Mucosa of gallbladder (tissue), 1 donor: ENCODE results near the gene INSYN2B. TPM values are rescaled to one million over a fixed set of nuclear protein-coding genes. Genes with fewer than 3 reads are reported as not detected.

Source experiments
- DNase-seq: peaks from one replicate; pipeline ENCODE4 v3.0.0-alpha.2; 2020; ENCODE audit warnings: low spot score
- total RNA-seq: library from RNA; stranded (reverse); gene quantifications from one replicate; pipeline ENCODE4 v1.2.1, GENCODE V29; 2021
- donor health status: DM: no; HTN: no; CAD: no.

Gene INSYN2B
- total RNA-seq, 1 donor from 2014 or later = 0.46 TPM

DNA sequence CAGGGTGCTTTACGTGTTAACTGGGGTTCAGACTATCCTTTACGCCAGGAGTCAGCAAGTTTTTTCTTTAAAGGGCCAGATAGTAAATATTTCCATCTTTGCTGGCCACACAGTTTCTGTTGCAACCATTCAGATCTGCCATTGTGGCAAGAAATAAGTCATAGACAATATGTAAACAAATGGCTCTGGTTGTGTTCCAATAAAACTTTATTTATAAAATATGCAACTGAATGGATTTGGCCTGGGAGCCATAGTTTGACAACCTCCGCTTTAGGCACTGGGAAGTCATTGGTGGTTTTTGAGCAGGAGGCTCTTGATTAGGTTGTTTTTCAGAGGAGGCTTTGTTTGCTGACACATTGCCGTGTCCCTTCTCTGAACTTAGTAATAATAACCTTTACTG is 90.7 kb downstream of the INSYN2B start:
- DNase-seq = no peak

DNA sequence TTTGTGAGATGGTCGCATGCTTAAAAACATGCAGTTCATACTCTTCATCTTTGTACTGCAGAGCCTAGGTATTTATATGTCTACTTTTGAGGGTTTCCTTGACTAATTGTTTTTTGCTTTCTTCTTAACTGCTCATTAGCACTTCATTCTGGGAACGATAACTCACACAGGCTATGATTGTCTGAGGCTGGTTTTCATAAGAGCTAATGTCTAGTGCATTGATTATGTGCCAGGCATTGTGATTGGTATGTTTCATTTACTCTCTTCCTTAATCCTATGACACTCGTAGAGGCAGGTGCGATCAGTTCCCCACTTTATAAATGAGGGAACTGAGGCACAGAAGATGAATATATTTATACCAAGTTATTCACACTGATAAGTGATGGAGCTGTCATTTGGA is 93.6 kb downstream of the INSYN2B start:
- no peak for DNase-seq

DNA sequence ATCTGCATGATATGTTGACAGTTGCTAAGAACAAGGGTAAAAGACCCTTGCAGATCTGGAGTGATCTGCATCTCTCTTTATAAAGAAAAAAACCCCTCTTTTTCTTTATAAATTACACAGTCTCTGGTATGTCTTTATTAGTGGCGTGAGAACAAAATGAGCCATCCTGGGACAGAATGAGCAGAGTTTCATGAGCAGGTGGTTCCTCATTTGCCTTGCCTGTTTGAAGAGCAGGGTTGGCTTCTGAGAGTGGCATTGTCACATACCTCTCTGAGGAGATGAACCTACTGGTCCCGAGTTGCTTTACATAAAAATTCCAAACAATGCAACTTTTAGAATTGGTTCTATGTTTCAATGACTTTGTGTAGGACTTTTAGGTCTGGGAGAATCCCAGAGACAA is 94.3 kb downstream of the INSYN2B start:
- DNase-seq = no peak

DNA sequence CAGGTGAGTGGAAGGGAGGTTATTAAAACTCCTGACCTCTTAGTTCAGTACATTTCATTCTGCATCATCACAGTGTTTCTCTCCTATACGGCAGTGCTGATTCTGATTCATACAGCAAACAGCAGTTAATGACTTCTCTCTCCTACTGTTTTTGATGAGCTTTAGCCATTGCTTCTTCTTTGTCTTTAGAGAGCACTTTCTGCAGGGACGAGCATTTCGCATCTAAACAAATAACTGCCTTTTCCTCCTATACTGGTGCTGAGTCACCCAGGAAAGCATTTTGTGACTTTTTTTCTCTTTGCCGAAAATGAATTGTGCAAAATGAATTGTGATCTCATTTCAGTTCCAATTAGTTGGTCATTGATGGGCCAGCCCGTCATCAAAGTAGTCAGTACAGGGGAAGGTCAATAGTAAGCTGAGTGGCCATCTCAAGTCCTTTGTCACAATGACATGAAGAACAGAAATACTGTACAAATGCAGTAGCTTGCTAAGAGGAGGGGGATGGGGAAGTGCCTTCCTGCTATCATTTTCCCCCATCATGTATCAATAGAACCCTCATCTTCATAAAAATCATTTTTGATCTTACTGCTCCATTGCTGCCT is 98.5 kb downstream of the INSYN2B start:
- no peak for DNase-seq

DNA sequence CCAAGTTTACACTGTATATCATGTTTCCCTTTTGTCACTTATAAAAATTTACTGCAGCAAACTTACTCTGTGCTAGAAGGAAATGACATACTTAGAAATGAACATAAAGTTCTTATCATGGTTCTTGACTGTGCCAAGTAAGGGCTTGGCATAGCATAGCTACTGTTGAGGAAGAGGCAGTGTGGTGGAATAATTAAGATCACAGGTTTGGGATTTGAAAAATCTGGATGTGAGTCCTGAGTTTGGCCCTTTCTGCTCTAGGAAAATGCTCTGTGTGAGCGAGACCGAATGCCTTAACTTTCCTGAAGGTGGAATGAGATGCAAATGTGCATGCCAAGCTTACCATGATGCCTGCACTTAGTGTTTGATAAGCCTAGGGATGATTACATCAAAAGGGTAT is 99.5 kb downstream of the INSYN2B start:
- DNase-seq = no peak

DNA sequence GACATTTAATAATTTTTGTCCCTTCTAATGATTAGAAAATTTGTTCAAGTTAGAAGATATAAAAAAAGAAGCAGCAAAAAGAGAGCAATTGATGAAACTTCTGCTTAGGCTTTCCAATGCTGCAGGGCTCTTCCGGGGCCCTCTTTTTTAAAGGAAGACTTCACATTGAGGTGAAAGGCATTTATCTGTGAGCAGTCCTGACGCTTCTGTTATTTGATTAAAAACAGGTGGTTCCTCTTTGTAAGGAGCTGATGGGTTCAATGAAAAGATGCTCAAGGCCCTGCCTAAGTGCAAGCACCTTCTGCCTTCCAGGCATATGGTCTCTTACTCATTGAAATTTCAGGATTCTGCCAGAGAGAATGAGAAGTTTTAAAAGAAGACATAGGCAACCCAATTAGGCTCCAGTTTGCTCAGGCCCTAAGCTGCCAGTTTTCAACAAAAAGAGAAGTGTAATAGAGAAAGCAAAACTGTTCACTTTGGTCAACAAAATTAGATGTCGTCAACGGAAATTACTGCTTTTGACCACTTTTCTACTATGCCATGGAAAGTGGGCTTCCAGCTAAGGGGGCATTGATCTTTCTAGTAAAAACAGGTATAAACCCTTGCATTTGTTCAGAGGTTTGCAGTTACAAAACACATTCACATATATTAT is 100.2 kb downstream of the INSYN2B start:
- no peak for DNase-seq

DNA sequence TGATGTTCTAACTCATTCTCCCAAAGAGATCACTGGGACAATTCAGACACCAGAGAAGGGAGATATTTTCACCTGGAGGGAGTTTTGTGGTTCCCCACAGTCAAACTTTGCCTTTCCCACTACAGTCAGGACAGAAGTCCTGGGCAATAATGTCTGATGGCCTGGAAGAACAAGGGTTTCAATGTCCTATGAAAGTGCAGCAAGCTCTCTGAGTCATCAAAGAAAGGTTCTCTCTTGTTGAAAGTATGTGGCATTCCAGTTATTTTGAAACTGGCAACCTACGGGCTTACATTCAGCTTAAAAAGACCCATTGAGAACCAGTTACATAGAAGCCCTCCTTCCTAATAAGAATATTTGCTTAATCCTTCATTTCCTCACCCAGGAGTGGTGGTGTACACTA is 103.9 kb downstream of the INSYN2B start:
- no peak for DNase-seq

DNA sequence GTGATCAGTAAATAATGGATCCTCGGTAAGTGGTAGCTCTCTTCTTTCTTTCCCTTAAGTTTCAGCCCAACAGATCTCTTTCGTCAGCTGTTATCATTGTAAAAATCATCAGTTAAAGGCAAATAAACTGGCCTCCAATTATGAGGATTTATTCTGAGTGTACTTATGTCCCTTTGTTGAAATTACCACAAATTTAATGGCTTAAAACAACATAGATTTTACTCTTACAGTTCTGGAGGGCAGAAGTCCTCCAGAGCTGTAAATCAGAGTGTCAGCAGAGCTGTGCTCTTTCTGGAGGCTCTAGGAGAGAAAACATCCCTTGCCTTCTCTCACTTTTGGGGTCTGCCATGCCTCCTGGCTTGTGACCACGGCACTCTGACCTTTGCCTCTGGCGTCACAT is 104.6 kb downstream of the INSYN2B start:
- no peak for DNase-seq

DNA sequence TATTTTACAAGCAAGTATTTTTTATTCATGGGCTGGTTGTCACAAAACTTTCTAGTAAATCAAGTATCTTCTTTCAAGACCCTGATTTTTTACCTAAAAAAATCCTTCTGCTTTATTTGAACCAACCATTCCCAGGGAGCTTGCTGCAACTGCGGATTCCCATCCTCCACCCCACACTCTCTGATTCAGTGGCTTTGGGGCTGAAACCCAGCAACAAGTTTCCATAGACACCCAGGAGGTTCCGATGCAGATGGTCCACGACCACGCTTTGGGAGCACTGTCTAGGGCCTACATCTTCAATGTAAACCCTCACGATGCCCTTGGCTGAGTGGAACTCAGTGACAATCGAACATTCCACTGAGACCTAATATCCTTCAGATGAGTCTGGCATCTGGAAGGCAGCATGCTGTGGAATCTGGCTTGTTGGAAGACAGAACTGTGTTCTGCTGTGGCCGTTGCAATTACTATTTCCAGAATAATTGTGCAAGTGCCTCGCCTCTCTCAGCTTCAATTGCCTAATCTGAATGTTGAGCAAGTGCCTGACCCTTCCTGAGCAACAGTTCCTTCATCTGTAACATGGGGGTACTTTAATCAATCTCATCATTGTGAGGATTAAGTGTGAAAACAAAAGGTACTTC is 105.1 kb downstream of the INSYN2B start:
- no peak for DNase-seq

DNA sequence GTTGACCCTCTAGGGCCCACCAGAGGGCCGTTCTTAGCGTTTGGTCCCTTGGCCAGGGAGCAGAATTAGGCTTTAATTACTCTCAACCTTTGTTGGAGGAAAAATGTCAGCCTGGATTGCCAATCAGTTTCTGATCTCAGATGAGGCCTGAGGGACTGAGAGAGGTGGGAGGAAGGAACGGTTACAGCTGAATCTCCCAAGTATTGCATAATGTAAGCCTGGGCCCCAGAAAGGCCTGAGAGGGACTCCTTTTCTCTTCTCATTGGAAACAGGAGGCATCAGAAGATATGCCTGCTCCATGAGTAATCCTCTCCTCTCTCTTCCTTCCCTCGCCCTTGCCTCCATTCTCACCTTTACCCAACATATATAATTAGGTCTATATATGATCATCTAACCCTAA is 105.7 kb downstream of the INSYN2B start:
- DNase-seq = no peak

DNA sequence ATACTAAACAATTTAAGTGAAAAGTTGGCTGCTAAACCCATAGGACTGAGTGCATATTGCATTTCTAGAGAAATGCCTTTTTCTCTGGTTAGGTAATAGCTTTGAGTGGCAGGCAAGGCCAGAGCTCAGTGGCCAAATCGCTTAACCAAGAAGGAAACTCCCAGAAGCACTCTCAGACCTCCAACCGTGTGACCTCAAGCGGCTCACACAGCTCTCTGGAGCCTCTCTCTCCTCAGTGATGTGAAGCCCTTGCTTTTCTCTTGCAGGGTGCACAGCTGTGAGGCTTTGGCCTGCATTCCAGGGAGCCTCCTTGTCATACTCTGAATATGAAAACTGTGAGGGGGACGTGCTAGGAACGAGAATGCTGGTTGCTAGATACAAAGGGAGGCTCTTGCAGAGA is 106.7 kb downstream of the INSYN2B start:
- no peak for DNase-seq

DNA sequence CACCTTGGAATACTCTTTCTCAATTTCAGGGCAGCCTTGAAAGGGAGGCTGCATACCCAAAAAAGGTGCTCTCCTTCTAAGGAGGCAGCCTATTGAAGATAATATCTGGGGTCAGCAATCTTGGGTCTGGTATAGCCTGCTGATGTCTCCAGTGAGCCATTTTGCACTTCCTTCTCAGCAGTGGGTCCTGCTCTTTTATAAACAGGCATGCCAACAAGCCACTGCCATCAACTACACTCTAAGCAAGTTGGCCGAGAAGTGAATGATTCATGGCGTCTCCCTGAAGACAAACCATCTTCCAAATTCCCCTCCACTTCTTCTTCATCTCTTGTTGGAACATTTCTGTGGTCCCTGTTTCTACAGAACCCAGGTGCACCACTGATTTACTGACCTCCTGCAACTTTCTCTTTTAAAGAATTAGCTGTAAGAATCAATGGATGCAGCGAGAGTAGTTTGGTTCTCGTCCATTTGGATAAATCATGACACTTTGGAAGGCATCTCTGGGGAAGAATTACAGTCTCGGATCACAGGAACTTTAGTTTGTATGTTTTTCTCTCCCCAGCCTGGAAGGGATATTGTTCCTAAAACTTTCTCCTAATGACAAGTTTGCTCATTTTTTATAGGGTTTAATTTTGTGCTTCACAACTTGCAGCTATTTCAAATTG is 108.3 kb downstream of the INSYN2B start:
- no peak for DNase-seq

DNA sequence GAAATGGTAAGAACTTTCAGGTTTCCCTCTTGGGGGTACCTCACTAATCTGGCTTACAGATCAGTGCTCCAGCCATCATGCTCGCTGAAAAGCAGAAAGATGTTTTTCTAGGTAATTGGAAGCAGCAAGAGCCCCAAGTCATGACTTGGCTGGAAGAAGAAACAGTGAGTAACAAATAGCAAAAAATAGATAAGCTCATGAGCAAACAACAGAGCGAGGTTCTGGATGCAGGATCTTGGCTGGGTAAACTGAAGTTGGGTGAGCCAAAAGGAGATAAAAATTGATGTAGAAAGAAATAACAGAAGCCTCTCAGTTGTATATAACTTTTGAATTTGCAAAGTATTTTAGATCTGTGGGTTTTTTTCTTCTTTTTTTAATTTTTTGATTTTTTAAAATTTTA is 110.1 kb downstream of the INSYN2B start:
- no peak for DNase-seq

DNA sequence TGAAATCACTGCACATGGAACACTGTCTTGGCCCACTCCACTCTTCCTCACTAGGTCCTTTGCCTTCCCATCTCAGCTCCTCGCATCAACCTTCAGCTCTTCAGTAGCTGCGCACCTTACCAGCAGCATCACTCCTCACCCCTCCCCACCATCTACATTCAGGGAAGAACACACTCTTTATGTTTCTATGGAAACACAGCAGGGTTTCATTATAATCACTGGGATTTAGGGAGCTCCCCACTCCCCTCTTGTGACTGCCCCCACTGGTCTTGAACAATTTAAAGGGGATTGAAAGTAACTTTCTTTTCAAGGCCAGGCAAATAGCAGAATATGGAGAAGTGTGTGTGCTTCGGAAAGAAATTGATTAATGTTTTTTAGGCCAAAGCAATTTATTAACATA is 111.2 kb downstream of the INSYN2B start:
- DNase-seq = no peak

DNA sequence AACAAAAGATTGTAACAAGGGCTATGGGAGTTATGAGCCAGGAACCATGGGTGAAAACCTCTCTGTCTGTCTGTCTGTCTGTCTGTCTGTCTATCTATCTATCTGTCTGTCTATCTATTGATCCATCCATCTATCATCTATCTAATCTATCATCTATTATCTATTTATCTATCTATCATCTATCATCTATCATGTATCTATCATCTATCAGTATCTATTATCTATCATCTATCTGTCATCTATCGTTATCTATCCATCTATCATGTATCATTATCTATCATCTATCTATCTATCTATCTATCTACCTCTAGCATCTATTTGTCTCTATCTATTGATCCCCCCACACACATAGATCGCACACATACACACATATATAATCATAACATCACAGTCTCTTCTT is 112.9 kb downstream of the INSYN2B start:
- DNase-seq = no peak

DNA sequence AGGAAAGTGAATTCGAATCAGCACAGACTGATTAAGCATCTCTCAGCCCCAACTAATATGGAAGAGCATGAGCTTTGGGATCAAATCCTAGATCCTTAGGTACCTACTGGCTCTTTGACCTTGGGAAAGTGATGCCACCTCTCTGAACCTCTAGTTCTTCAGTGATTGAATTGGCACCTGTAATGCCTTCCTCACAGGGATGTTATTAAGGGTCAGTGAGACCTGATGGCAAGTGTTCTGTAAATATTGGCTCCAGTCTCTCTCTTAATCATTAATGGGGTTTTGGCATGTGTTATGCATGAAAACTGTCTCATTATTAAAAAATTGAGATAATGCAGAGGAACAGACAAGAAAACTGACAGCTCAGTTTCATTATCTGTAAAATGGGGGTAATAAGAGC is 115.8 kb downstream of the INSYN2B start:
- no peak for DNase-seq

DNA sequence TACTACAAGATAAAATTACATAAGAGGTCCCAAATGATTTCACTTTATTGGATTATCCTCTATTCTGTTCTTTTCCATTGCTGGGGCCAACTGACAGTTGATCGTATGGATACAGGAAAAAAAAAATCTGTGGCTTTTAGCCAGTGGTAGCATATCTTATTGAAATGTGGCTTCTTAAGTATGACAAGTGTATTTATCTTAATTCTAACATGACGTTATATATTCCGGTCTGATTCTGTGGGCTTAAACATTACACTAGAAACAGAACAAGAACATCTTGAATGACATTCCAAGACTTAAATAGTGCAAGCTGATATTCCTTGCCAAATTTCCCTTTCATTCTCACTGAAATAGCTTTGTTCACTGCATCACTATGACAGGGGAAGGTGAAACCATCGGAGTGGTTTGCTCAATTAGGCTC is 117.9 kb downstream of the INSYN2B start:
- DNase-seq = no peak

DNA sequence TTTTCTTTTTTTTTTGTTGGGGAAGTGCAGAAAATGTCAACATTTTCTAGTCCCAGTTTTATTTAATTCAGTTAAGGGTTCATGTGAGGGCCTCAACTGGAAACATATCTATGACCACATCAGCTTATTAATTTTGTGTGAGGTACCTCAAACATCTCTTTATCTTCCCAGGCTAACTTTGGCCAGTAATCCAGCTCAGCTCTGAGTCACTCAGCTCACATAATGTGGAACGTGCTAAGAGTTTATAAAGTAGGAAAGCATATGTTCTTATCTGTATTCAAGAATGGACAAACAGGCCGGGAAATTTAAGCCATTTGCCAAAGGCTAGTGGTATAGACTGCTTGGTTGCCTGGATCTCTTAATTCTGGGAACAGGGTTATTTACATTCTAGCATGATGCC is 118.4 kb downstream of the INSYN2B start:
- no peak for DNase-seq

DNA sequence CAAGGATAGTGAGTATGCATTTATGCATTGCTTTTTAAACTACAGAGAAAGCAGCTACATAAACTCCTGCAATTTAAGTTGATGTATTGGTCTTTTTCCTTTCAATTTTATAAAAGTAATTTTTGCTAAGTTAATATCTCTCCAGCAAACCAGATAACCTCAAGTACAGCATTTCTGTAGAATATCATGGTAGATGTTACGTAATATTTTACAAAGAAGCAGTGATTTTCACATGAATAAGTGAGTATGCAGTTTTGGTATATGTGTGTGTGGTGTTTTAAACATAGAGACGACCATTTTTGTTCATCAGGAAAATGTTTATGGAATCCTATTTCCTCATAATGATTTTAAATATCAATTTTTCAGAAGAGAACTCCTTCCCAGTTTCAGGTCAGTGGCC is 118.9 kb downstream of the INSYN2B start:
- DNase-seq = no peak

DNA sequence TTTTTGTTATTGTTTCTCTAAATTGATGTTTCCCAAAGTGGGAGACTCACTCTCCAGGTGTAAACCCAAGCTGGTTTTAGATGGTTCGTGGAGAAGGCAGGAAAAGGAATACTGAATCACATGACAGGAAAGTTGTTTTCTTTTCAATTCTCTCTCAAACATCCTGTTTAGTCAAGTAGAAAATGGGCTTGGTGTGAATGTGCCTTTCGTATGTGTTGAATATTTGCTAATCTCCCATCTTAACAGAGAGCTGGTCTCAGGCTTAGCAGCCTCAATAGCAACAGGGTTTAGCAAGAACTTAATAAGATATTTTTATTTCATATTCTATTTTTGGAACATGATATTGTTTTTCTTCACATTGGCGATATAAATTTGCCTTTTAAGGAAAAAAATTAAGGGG is 119.7 kb downstream of the INSYN2B start:
- no peak for DNase-seq

DNA sequence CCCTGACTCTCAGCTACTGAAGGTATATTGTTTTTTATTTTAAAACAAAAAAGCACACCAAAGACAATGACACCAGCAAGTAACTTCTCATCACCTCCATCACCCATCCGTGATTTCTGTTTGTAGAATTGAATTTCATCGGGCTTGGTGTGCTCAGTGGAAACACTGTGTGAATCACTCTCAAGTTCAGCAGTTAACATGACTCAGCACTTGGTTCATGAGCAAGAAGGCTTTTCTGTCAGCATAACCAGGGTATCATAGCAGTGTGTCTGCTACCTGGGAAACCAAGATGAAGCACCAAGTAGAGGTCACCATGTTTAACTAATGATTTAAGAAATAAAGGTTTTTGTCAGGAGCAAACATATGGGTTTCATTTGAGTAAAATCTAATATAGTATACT is 123.7 kb downstream of the INSYN2B start:
- DNase-seq = no peak

DNA sequence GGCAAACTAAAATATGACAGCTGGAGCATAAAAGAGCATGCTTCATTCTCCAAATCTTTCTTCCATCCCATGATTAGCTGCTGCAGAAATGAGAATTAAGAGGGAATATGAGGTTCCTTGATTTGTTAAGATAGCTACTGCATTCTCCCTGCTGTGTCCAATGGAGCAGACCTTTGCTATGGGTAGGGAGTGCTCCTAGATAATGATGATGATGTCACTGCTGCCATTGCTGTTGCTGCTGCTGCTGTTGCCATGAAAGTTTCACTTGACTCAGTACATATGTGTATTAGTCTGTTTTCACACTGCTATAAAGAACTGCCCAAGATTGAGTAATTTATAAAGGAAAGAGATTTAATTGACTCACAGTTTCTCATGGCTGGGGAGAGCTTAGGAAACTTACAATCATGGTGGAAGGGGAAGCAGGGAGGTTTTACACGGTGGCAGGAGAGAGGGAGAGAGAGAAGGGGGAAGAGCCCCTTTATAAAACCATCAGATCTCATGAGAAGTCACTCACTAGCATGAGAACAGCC is 128.9 kb downstream of the INSYN2B start:
- DNase-seq = no peak

DNA sequence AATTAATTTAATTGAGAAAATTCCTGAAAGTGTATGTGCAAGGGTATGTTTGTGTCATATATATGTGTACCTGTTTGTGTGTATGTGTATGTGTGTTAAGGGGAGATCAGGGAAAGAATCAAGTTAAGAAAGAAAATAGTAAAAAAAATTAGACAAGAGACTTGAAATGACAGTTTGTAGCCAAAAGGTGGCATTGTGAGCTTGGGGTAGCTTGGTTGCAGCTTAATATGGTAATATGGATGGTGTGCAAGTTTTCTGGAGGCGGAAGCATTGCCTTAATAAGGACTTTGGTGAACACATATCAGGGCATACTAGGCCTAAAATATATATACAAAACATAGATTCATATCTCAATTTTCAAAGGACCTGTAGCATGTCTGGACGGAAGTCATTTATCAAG is 129.9 kb downstream of the INSYN2B start:
- DNase-seq = no peak
